ENCODE measurements around the gene ITPRIP.

ITPRIP gene

GRCh38 chr10:104277785-104278184 lies 60.5 kb downstream of the ITPRIP start:
- no CpG with 5 or more reads among the region's 2 CpGs for WGBS
- Histone ChIP-seq H2AFZ (ENCODE audit: low read depth, low read length) (no peak overlapping the region), H4K8ac (ENCODE audit: low read length) (no peak overlapping the region), H2BK12ac (ENCODE audit: low read length in 2 of 2) (no peak overlapping the region), H3K9ac (ENCODE audit: low read length) (no peak overlapping the region), H3K4me2 (ENCODE audit: low read length, poor library complexity, severe bottlenecking) (no peak overlapping the region), H3K14ac (ENCODE audit: low read length in 2 of 2) (no peak overlapping the region), H2AK5ac (ENCODE audit: low read length, severe bottlenecking) (no peak overlapping the region), H4K91ac (ENCODE audit: low read length) (no peak overlapping the region), H3K23ac (ENCODE audit: low read length in 2 of 2) (no peak overlapping the region), H3K27ac (ENCODE audit: low read length, poor library complexity, severe bottlenecking) (no peak overlapping the region), H2BK120ac (ENCODE audit: low read depth, low read length) (no peak overlapping the region), H3K18ac (ENCODE audit: low read depth in 1 of 2, low read length in 2 of 2) (no peak overlapping the region), H3K79me1 (replicated peaks; ENCODE audit: low read length, poor library complexity, severe bottlenecking) (no peaks in the 10 kb centered on the region), H2BK5ac (ENCODE audit: low read depth, low read length, poor library complexity, severe bottlenecking) (no peak overlapping the region), H3K27me3 (ENCODE audit: control insufficient read depth in 1 of 2, insufficient read depth in 1 of 2, low read length in 2 of 2) (peaks cover 0 to 37% of the 10 kb centered on the region in 2 experiments), H3K4ac (ENCODE audit: low read depth in 1 of 2, low read length in 2 of 2) (no peak overlapping the region), H2BK15ac (ENCODE audit: low read depth, poor library complexity, severe bottlenecking) (no peak overlapping the region), H3K36me3 (ENCODE audit: control insufficient read depth in 1 of 2, insufficient read depth in 2 of 2, low read depth in 1 of 2, low read length in 2 of 2) (no peaks in the 10 kb centered on the region), H3K4me3 (ENCODE audit: insufficient read depth in 1 of 2, low read depth in 1 of 2, low read length in 2 of 2) (no peak overlapping the region), H3K4me1 (ENCODE audit: control insufficient read depth, insufficient read depth, low read depth, low read length) (peaks cover 6% of the 10 kb centered on the region), H3K9me3 (ENCODE audit: control insufficient read depth, low read length) (no peaks in the 10 kb centered on the region)
- no peak for DNase-seq

GRCh38 chr10:104276192-104276591 lies 62.1 kb downstream of the ITPRIP start:
- Histone ChIP-seq H2AK5ac (ENCODE audit: low read length, severe bottlenecking) (no peak overlapping the region), H3K27ac (ENCODE audit: low read length, poor library complexity, severe bottlenecking) (no peak overlapping the region), H3K4me3 (ENCODE audit: insufficient read depth in 1 of 2, low read depth in 1 of 2, low read length in 2 of 2) (no peak overlapping the region), H3K14ac (ENCODE audit: low read length in 2 of 2) (no peak overlapping the region), H2BK5ac (ENCODE audit: low read depth, low read length, poor library complexity, severe bottlenecking) (no peak overlapping the region), H3K4ac (ENCODE audit: low read depth in 1 of 2, low read length in 2 of 2) (no peak overlapping the region), H2BK12ac (ENCODE audit: low read length in 2 of 2) (no peak overlapping the region), H4K91ac (ENCODE audit: low read length) (no peak overlapping the region), H3K18ac (ENCODE audit: low read depth in 1 of 2, low read length in 2 of 2) (no peak overlapping the region), H3K79me1 (replicated peaks; ENCODE audit: low read length, poor library complexity, severe bottlenecking) (no peaks in the 10 kb centered on the region), H2BK120ac (ENCODE audit: low read depth, low read length) (no peak overlapping the region), H3K27me3 (ENCODE audit: control insufficient read depth in 1 of 2, insufficient read depth in 1 of 2, low read length in 2 of 2) (peaks cover 0 to 26% of the 10 kb centered on the region in 2 experiments), H3K36me3 (ENCODE audit: control insufficient read depth in 1 of 2, insufficient read depth in 2 of 2, low read depth in 1 of 2, low read length in 2 of 2) (no peaks in the 10 kb centered on the region), H4K8ac (ENCODE audit: low read length) (no peak overlapping the region), H2AFZ (ENCODE audit: low read depth, low read length) (no peak overlapping the region), H3K4me2 (ENCODE audit: low read length, poor library complexity, severe bottlenecking) (no peak overlapping the region), H2BK15ac (ENCODE audit: low read depth, poor library complexity, severe bottlenecking) (no peak overlapping the region), H3K9me3 (ENCODE audit: control insufficient read depth, low read length) (no peaks in the 10 kb centered on the region), H3K4me1 (ENCODE audit: control insufficient read depth, insufficient read depth, low read depth, low read length) (peaks cover 6% of the 10 kb centered on the region), H3K9ac (ENCODE audit: low read length) (no peak overlapping the region), H3K23ac (ENCODE audit: low read length in 2 of 2) (no peak overlapping the region)
- DNase-seq: no peak
- WGBS: 83% methylated on average over 1 of the region's 1 CpG

GRCh38 chr10:104274762-104275721 lies 63.2 kb downstream of the ITPRIP start:
- Histone ChIP-seq H3K9me3 (ENCODE audit: control insufficient read depth, low read length) (no peaks in the 10 kb centered on the region), H2BK120ac (ENCODE audit: low read depth, low read length) (no peak overlapping the region), H2BK5ac (ENCODE audit: low read depth, low read length, poor library complexity, severe bottlenecking) (no peak overlapping the region), H3K27me3 (ENCODE audit: control insufficient read depth in 1 of 2, insufficient read depth in 1 of 2, low read length in 2 of 2) (peaks cover 0 to 26% of the 10 kb centered on the region in 2 experiments), H3K27ac (ENCODE audit: low read length, poor library complexity, severe bottlenecking) (no peak overlapping the region), H4K8ac (ENCODE audit: low read length) (no peak overlapping the region), H3K14ac (ENCODE audit: low read length in 2 of 2) (no peak overlapping the region), H3K18ac (ENCODE audit: low read depth in 1 of 2, low read length in 2 of 2) (no peak overlapping the region), H3K23ac (ENCODE audit: low read length in 2 of 2) (peak overlapping the region in 1 of 2 experiments; percentile 1), H2BK15ac (ENCODE audit: low read depth, poor library complexity, severe bottlenecking) (peak overlapping the region; percentile 56), H3K4me1 (ENCODE audit: control insufficient read depth, insufficient read depth, low read depth, low read length) (peaks cover 6% of the 10 kb centered on the region), H3K79me1 (replicated peaks; ENCODE audit: low read length, poor library complexity, severe bottlenecking) (no peaks in the 10 kb centered on the region), H4K91ac (ENCODE audit: low read length) (no peak overlapping the region), H2AK5ac (ENCODE audit: low read length, severe bottlenecking) (no peak overlapping the region), H3K4ac (ENCODE audit: low read depth in 1 of 2, low read length in 2 of 2) (no peak overlapping the region), H3K36me3 (ENCODE audit: control insufficient read depth in 1 of 2, insufficient read depth in 2 of 2, low read depth in 1 of 2, low read length in 2 of 2) (no peaks in the 10 kb centered on the region), H3K9ac (ENCODE audit: low read length) (peak overlapping the region; percentile 83), H2BK12ac (ENCODE audit: low read length in 2 of 2) (no peak overlapping the region), H3K4me3 (ENCODE audit: insufficient read depth in 1 of 2, low read depth in 1 of 2, low read length in 2 of 2) (peak overlapping the region in 1 of 2 experiments; percentile 46), H2AFZ (ENCODE audit: low read depth, low read length) (no peak overlapping the region), H3K4me2 (ENCODE audit: low read length, poor library complexity, severe bottlenecking) (peak overlapping the region; percentile 1)
- DNase-seq: no peak
- 38% methylated on average over 42 of the region's 42 CpGs for whole genome bisulfite sequencing

- Histone ChIP-seq H2BK12ac (ENCODE audit: low read length in 2 of 2) (no peak overlapping the region), H4K91ac (ENCODE audit: low read length) (no peak overlapping the region), H3K27ac (ENCODE audit: low read length, poor library complexity, severe bottlenecking) (no peak overlapping the region), H3K36me3 (ENCODE audit: control insufficient read depth in 1 of 2, insufficient read depth in 2 of 2, low read depth in 1 of 2, low read length in 2 of 2) (peaks cover 0 to 7% of the 10 kb centered on the region in 2 experiments), H3K79me1 (replicated peaks; ENCODE audit: low read length, poor library complexity, severe bottlenecking) (no peaks in the 10 kb centered on the region), H3K23ac (ENCODE audit: low read length in 2 of 2) (no peak overlapping the region), H3K4me3 (ENCODE audit: insufficient read depth in 1 of 2, low read depth in 1 of 2, low read length in 2 of 2) (peak overlapping the region in 1 of 2 experiments; percentile 46), H2BK120ac (ENCODE audit: low read depth, low read length) (no peak overlapping the region), H3K9ac (ENCODE audit: low read length) (peak overlapping the region; percentile 83), H3K4me1 (ENCODE audit: control insufficient read depth, insufficient read depth, low read depth, low read length) (peaks cover 6% of the 10 kb centered on the region), H3K14ac (ENCODE audit: low read length in 2 of 2) (no peak overlapping the region), H3K4ac (ENCODE audit: low read depth in 1 of 2, low read length in 2 of 2) (no peak overlapping the region), H3K27me3 (ENCODE audit: control insufficient read depth in 1 of 2, insufficient read depth in 1 of 2, low read length in 2 of 2) (peaks cover 0 to 23% of the 10 kb centered on the region in 2 experiments), H2AFZ (ENCODE audit: low read depth, low read length) (no peak overlapping the region), H3K18ac (ENCODE audit: low read depth in 1 of 2, low read length in 2 of 2) (no peak overlapping the region), H2AK5ac (ENCODE audit: low read length, severe bottlenecking) (no peak overlapping the region), H3K9me3 (ENCODE audit: control insufficient read depth, low read length) (no peaks in the 10 kb centered on the region), H3K4me2 (ENCODE audit: low read length, poor library complexity, severe bottlenecking) (no peak overlapping the region), H4K8ac (ENCODE audit: low read length) (no peak overlapping the region), H2BK15ac (ENCODE audit: low read depth, poor library complexity, severe bottlenecking) (no peak overlapping the region), H2BK5ac (ENCODE audit: low read depth, low read length, poor library complexity, severe bottlenecking) (no peak overlapping the region)
- peak; percentile 49 for DNase-seq
- 80% methylated on average over 4 of the region's 4 CpGs for WGBS
These were observed 64.2 kb downstream of the ITPRIP start for GRCh38 chr10:104273899-104274575.
